Cardiac septum (tissue), 1 donor: Measurements from ENCODE around the gene PTPN4. TPM values are rescaled to one million over a fixed set of nuclear protein-coding genes. Genes with fewer than 3 reads are reported as not detected.
A peak's percentile ranks its signal among the peaks of the same experiment; 100 is the strongest.

Source experiments
- DNase-seq: peaks from one replicate; pipeline ENCODE4 v3.0.0-alpha.2; 2020; ENCODE audit warnings: low spot score
- intact Hi-C: fragments of 100-400 bp; cut with DNase I; formaldehyde crosslinking; loops from one replicate; pipeline ENCODE4 v1.14.0; 2022
- total RNA-seq: library from RNA; stranded (reverse); fragmentation: NEBNext Ultra II Directional; extraction: Animal tissue kit (Norgen Biotek cat#: 25700); gene quantifications from one replicate; pipeline ENCODE4 v1.2.1, GENCODE V29; 2021
- donor health status: DM: no; HTN: no; CAD: no.

Gene PTPN4
- total RNA-seq, 1 donor from 2014 or later: 35.7 TPM

GRCh38 chr2:119756837-119757236 lies 2.9 kb upstream of the PTPN4 start:
- intact Hi-C loops: loop anchor here (5.0 kb wide), 2 partner anchors 255 to 415 kb away; partner anchors contain the start of gene EPB41L5
- DNase-seq: peak; percentile 80

- DNase-seq: no peak
- intact Hi-C loops: loop anchor here (5.0 kb wide), 2 partner anchors 253 to 413 kb away; partner anchors contain the start of gene EPB41L5
Observed at GRCh38 chr2:119758881-119759450, 756 bp upstream of the PTPN4 start.

GRCh38 chr2:119760237-119760955 lies 674 bp downstream of the PTPN4 start:
- no peak for DNase-seq
- intact Hi-C loops: no loop called here

GRCh38 chr2:119760956-119761275 lies 1.2 kb downstream of the PTPN4 start:
- DNase-seq: no peak
- intact Hi-C loops: no loop called here

- intact Hi-C loops: no loop called here
- no peak for DNase-seq
Observed at GRCh38 chr2:119764832-119765231, 5.1 kb downstream of the PTPN4 start.

GRCh38 chr2:119765433-119766002 lies 5.8 kb downstream of the PTPN4 start:
- DNase-seq: no peak
- intact Hi-C loops: no loop called here

GRCh38 chr2:119766944-119767343 lies 7.2 kb downstream of the PTPN4 start:
- DNase-seq: no peak
- intact Hi-C loops: no loop called here

- DNase-seq: no peak
- intact Hi-C loops: no loop called here
Observed at GRCh38 chr2:119768742-119769141, 9.0 kb downstream of the PTPN4 start.

- DNase-seq: no peak
- intact Hi-C loops: no loop called here
Observed at GRCh38 chr2:119769645-119770044, 9.9 kb downstream of the PTPN4 start.

- no peak for DNase-seq
Observed at GRCh38 chr2:119771331-119771730, 11.6 kb downstream of the PTPN4 start.

GRCh38 chr2:119772128-119772527 lies 12.4 kb downstream of the PTPN4 start:
- intact Hi-C loops: no loop called here

More at GRCh38 chr2:119771331-119771730, 11.6 kb downstream of the PTPN4 start:
- intact Hi-C loops: no loop called here

GRCh38 chr2:119772767-119773166 lies 13.0 kb downstream of the PTPN4 start:
- no peak for DNase-seq
- intact Hi-C loops: no loop called here

More at GRCh38 chr2:119772128-119772527, 12.4 kb downstream of the PTPN4 start:
- DNase-seq: no peak

- intact Hi-C loops: no loop called here
- no peak for DNase-seq
Observed at GRCh38 chr2:119774026-119774425, 14.3 kb downstream of the PTPN4 start.

- DNase-seq: no peak
- intact Hi-C loops: no loop called here
Observed at GRCh38 chr2:119775102-119775501, 15.4 kb downstream of the PTPN4 start.

GRCh38 chr2:119782308-119783027 lies 22.7 kb downstream of the PTPN4 start:
- intact Hi-C loops: no loop called here
- no peak for DNase-seq

- no peak for DNase-seq
- intact Hi-C loops: no loop called here
Observed at GRCh38 chr2:119784876-119785275, 25.2 kb downstream of the PTPN4 start.

GRCh38 chr2:119786295-119786694 lies 26.6 kb downstream of the PTPN4 start:
- intact Hi-C loops: no loop called here
- no peak for DNase-seq

- intact Hi-C loops: no loop called here
- DNase-seq: no peak
Observed at GRCh38 chr2:119788752-119789151, 29.0 kb downstream of the PTPN4 start.

GRCh38 chr2:119790466-119790865 lies 30.7 kb downstream of the PTPN4 start:
- intact Hi-C loops: no loop called here
- DNase-seq: no peak

GRCh38 chr2:119792907-119793312 lies 33.2 kb downstream of the PTPN4 start:
- no peak for DNase-seq
- intact Hi-C loops: no loop called here
